HL-60/S4 treated with retinoic acid at 250 ng/mL for 4 days and 3 days (cell line): ENCODE results near the gene PRKCH.

Source experiments
- in situ Hi-C: fragments of 300-500 bp; cut with MboI; formaldehyde crosslinking; loops from 2 replicates; pipeline ENCODE4 v1.7.0; 2022; ENCODE audit warnings: low sequenced_read_pairs

The PRKCH gene

DNA sequence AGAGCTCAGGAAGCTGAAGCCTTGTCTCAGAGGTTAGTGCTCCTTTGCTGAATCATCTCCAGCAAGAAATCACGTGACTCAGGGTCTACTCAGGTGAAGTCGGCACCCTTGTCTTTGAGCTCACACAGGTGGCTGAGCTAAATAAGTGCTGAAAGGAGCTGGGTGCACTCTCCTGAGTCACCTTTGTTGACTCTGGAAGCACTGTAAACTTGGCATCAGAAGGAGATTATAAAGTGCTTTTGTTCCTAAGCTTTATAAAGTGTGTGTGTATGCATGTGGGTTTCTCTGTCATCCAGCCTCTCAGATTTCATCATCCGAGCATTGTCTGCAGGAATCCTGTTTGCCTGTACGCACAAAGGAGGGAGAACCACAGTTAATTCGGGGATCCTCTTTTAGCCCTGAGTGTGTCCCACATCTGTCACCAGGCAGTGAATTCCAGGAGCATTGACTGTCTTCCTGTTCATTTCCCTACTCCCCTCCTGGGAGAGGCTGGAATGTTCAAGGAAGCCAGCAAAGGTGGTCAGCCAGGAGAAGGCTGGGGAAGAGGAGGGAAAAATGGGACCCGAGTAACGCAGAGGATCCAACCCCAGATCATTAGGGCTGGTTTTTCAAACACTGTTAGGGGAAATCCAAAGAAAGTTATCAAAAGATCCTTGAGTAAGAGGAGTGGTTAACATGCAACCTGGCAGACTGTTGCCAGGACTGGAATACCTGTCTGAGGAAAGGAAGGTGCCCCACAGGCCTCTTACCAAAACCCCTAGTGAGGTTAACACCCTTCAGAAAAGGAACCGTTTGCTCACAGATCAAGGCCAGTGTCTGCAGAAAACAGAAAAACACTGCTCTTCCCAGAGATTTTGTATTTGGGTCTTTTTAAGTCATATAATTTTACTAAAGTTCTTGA is 216.4 kb downstream of the PRKCH start:
- in situ Hi-C loops: no loop called here

DNA sequence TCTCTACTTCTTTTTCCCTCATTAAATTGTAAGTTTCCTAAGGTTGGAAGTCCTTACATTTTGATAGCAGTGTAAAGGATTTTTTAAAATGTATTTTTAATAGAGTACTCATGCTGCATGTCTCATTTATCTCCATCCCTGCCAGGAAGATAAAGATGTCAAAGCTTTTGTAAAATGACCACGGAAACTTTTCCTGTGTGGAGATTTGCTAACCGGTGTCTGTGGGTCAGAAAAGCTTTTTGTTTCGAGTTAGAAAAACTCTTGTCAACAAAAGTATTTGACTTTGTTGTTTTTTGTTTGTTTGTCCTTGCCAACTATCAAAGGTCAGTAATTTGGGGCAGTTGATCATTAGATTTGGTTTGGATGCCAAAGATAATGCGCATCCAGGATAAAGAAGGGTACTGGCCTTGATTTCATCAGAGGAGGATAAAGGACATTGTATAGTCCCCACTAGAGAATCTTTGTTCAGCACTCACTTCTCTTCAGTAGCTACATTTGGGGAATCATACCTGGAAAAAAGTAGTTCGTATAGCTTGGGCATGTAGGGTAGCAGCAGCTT is 217.2 kb downstream of the PRKCH start:
- in situ Hi-C loops: no loop called here

DNA sequence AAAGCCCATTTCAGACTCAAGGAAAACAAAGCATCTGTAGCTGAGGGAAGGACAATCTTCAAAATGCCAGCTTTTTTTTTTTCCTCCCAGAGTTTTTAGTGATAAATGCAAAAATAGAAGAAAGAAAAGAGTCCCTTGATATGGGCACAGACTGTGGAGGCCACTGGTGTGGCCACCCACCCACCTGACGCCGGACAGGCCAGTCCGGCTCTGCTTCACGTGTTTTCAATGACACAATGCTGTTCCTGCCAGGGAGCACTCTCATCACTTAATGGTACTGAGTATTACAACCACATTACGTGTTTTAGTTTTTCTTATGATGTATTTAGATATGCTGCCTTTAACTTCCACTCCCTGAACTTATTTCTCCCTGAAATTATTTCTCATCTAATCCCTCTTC is 218.3 kb downstream of the PRKCH start:
- in situ Hi-C loops: no loop called here

DNA sequence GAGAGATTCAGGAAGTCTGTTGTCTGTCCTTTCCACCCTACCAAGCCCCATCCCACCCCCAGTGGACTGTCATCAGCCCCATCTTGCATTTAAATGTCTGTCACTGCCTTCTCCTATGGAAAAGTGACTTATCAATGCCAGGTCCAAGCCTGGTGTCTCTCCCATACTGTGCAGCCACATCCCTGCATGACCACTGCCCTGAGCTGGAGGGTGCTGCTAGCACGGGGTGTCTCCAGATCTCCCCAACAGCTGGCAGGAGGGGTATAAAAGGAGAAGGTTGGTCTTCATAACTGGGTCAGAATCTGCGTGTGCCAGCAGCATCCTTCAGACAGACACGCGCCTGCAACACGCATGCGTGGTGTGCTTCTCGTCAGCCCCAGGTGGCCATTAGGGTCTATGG is 219.6 kb downstream of the PRKCH start:
- in situ Hi-C loops: no loop called here

DNA sequence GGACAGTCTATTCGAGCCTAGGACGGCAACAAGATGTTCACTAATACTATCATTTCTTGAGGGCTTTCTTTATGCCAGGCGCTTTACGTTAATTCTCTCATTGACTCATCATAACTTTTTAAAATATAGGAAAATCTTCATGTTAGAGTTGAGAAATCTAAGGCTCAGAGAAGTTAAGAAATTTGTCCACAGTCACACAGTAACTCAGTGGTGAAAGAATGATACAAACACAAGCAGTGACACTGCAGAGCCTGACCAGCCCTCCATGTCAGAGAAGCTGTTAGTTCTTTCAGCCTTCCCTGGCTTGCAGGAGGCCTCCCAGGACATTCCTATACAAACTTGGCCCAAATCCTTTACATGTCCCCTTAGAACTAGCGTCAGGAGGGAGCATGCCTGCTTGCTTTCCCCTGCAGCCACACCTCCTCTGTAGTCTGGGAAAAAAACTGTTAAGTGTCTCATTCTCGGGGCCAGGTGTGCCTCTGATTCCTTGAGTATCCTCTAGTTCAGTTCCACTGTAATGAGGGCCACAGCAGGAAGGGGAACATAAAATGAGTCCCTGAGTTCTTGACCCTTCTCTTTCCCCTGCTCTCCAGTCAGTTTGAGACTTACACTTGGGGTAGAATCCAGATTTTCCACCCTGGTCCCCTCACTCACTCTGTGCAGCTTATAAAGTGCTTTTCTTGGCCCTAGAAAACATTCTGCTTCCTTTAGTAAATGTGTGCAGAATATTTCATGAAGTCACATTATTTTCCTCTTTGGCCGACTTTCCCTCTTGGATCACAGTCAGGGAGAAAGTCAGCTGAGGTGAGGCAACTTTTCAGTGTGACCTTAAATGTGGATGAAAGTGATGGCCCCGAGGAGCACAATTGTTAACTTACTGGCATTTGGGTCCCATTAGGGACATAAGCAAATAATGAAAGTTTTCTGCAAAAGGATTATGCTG is 221.7 kb downstream of the PRKCH start:
- in situ Hi-C loops: no loop called here

DNA sequence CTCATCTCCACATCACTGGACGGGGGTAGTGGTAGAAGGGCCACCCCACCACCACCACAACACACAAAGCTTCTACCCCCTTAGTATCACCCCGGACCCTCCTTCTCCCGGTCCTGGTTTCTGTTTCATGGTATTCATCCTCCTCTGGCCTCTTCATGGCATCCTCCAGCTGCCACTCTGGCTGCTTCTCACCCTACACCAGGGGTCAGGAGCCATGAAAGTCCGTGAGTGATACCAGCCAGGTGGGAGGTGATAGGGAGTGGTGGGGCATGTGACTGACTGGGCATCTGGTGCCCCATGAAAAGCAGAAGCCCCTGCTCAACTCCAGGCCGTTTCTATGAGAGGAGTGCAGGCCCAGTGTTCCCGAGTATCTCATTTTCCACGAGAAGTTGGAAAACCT is 222.6 kb downstream of the PRKCH start:
- in situ Hi-C loops: no loop called here

DNA sequence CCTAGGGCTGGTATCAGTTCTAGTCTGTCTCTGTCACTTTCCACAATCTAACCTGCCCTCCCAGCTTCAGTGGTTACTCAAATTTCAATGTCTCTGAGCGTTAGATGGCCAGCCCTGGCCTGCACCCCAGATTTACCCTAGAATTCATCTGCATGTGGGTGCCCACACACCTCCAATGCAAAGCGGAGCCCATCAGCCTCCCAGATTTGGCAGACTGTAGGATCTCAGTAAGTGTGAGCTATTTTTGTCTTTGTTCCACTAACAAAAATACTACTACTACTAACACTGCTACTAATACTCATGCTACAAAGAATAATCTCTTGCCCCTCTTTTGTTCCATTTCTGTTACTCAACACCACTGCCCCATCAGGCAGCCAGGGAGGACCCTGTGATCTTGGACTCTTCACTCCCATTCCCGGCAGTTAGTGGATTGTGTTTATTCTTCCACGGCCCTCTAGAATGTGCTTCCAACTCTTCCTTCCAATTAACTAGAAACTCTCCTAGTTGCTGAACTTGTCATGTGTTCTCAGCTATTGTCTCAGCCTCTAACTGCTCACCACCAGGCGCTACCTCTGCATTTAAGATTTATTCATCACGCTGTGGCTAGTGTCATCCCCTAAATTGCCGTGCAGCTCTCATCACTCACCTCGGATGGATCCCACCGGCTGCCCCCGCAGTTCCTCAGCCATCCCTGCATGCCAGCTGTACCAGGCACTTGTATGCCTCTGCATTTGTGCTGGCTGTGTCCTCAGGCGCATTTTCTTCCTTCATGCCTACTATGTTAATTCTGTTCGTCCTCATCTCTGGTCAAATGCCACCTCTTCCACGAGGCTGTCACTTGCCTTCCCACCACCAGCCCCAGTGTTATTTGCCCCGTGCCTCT is 223.3 kb downstream of the PRKCH start:
- in situ Hi-C loops: no loop called here

DNA sequence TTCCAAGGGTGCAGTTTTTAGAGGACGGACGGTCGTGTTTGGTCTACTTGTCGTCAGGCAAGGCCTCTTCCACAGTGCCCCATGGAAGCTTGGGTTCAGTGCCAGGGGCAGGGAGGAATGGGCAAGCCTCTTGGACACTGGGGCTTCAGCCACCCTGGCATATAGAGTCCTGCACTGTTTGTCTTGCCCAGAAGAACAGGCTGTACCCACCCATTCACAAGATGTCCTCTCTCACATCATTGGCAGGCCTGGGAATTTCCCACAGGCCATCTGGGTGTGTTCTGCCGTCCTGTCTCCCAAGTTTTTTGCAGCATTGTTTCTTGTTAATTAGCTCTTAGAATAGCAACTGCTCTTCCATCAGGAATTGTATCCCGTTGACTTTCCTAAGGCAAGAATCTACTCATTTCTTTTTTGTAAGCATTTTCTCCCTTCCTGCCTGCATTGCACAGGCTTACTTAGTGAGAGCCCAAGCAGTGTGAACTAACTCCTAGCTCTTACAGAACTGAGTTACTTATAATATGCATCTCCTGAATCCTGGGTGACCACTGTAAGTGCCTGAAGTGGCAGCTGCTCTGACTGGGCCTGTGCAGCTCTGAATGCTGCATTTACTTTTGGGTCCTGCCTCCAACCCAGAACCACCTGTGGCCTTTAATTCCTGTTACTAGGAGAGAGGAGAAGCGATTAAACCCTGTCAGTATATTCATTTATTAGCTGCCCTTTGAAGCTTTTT is 224.5 kb downstream of the PRKCH start:
- in situ Hi-C loops: no loop called here

DNA sequence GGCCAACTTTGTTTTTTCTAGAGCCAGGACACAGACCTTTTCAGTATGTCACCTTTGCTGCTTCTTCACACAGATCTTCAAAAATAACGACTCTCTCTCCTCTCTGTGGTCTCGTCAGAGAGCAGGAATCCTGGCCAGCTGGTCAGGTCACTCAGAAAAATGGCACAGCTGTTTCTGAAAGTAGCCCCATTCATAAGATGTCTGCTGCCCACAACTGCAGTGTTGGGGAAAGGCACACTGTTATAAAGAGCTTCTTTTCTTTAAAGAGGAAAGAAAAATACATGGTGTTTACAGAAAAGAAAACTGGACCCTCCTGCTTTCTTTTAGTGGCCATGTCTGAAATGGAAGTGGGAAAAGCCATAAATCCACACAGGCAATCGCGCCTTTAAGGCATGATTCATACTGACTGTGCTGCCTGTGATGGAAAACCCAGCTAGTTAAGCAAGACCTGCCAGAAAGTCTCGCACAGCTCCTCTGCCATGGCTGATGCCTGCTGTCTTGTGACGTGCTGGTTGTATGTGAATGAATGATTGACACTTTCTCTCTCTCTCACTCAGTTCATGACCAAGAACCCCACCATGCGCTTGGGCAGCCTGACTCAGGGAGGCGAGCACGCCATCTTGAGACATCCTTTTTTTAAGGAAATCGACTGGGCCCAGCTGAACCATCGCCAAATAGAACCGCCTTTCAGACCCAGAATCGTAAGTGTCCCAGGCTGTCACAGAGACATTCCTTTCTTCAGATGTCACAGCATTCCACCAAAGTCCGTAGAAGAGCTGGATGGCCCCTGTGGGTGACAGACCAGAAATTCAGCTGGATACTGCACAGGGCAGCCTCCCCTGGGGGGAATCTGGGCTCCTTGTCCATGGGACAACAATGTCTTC is 226.0 kb downstream of the PRKCH start:
- in situ Hi-C loops: no loop called here

DNA sequence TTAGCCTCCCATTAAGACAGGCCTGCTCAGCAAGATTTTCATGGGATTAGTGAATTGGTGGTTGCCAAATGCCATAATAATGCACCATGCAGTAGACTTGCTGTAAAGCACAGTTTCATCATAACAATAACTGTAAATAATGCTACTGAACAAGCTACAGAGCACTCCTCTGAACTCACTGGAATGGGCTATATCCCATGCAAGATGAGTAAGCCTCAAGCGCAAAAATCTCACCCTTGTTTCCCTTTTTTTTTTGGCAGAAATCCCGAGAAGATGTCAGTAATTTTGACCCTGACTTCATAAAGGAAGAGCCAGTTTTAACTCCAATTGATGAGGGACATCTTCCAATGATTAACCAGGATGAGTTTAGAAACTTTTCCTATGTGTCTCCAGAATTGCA is 228.0 kb downstream of the PRKCH start:
- in situ Hi-C loops: no loop called here

DNA sequence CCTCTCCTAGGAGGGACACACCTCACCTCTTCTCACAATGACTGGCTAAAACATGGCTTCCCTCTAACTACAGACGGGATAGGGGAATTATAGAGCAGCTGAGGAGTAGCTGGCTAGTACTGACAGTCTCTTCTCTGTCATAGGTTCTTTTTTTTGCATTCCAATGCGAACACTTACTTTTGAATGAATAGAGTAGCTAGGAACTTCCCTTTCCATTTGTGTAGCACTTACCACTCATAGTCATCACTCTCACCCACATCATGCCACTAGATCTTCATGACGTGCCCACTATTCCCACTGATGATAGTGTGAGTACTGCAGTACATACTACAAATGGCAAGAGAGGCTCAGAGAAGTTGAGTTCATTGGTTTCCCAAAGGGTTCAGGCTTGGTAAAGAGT is 230.0 kb downstream of the PRKCH start:
- in situ Hi-C loops: no loop called here

DNA sequence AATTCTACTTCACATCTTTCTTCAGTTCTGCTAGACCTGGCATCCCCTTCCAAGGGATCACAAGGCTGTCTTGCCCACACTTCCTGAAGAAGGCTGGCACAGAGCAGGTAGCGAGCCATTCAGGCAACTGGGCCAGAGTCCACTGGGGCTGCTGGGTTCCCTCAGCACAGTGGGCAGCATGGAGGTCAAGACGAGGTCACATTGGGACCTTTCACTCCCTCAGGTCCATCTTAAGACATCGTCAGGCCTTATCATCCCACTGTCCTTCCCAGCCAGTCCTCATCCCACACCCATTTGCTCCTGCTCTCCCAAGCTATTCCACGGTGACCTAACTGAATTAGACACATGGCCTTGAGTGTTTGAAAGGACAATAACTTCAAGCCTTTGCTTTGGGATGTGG is 230.9 kb downstream of the PRKCH start:
- in situ Hi-C loops: no loop called here

DNA sequence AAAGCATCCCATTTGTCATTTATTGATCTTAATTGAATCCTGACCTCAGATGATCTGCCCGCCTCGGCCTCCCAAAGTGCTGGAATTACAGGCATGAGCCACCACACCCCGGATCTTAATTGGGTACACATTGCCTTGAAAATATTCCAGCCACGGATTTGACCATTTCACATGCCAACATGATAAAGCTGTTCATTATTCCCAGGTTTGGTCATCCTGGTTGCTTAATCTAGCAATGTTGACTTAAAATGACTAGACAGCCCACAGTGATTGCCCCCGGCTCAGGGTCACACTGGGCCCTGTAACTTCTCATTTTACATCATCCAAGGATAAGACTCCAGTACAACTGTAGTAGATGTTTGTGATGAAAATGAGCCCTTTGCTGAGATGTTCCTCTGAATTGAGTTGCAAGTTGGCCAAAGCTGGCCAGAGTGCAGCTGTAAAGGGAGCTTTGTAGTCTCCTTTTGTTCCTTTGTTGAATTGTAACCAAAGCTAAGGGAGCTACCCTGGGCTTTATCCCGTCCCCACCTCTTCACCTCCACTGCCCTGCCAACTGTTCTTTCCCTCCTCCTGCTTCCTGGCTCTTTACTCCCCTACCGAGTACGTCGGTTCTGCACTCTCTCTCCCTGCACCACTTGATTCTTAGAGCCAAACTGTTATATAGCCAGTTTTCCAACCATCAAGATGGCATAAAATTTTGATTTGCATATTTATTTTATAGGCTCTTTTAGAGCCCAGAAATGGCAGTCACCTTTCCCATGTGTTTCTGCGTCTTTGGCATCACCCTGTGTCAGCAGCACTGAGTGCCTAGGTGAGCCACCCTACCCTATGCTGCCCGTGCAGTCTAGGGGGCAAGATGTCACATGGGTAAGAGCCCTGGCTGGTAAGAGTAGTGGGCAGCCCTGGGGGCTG is 232.6 kb downstream of the PRKCH start:
- in situ Hi-C loops: no loop called here

DNA sequence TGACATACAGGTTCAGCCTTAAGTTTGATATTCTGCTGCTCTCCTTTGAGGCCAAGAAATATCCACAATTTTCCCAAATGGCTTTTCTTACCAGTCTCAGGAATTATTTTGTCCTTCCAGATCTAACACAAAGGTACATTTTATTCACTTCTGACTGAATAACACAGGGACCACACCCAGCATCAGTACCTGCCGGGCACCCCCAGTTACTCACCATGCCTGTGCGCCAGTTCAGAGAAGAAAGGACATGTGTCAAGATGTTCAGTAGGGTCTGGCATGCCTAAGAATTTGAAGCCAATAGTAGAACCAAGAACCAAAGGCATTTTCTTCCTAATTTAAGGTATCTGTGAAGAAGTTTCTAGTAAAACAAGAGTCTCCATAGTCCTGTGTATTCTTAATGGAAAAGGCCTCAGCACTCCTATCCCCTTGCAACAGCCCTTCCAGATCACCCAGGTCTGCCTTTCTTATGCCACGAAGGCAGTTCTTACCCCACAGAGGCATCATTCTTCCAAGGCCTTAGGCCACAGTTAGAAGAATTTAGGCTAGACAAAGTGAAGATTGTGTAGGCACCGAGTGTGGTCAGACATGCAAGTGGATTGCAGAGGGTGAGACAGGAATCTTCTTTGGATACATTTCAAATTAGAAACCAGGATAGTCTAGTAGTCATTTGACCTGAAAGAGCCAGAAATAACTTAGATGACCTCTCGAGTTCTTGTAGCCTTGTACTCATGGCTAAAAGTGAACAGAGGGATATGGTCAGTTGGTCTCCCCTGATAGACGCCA is 233.9 kb downstream of the PRKCH start:
- in situ Hi-C loops: no loop called here

DNA sequence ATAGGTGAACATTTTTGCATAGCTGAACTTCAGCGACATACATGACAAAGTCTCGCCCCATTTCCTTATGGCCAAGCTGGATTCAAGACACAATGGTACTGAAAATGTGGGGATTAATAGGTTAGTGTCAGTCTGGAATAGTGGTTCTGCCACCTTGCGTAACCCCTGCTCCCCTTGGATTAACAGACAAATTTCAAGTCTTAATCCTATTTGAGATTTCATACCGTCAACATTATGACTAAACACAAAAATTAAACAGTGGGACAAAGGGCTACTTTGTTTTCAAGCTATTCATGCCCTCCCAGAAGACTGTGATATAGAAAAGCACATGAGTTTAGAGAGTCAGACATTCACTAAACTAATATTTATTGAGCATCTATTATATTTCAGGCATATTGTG is 235.1 kb downstream of the PRKCH start:
- in situ Hi-C loops: no loop called here

DNA sequence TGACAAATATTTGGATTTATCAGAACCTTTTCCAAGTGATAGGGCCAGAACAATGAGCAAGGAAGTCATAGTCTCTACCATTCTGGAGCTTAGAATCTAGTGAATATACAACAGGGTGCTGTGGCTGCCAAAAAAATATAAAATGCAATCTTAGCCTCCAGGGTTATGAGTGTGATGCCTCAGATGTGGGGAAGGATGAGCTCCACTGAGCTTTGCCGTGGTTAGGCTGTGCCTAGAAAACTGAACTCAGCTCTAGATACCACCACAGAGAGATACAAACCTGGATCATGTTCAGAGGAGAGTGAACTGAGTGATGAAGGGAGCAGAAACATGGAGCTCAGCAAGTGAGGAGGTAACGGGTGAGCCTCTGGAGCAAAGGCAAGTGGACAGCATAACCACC is 235.9 kb downstream of the PRKCH start:
- in situ Hi-C loops: no loop called here

DNA sequence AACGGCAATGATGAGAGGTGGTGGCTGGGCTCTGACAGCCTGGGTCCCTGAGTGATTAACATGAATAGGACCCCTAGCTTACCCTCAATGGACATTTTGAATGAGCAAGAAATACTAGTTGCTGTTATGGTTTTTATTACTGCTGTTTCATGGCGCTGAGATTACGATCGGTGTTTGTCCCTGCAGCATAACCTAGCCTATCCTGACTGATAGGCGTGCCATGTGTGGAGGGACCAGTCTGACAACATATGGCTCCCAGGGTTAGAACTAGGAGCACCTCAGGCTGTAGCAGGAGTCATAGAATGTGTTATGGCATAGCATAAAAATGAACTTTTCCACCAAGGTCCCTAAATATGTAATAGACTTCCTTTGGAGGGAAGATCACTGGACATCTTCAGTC is 236.5 kb downstream of the PRKCH start:
- in situ Hi-C loops: no loop called here
